Spleen (tissue), 11 donors: ENCODE results near the gene DGKG. TPM values are rescaled to one million over a fixed set of nuclear protein-coding genes. Genes with fewer than 3 reads are reported as not detected.
A peak's percentile ranks its signal among the peaks of the same experiment; 100 is the strongest.

Source experiments
- DNase-seq: peaks from one replicate; pipeline ENCODE4 v3.0.0-alpha.2; 2020
- H3K27ac ChIP-seq, 8 donors: fragments of 200-600 bp; sonication (generic) in 7 of 8; 1 replicate in 4 of 8; 2 replicates in 4 of 8; pipeline versions ENCODE4 v1.5.0 to v1.8.0; 2016 to 2021; ENCODE audit warnings: inconsistent platforms in 4 of 8, mild to moderate bottlenecking in 4 of 8, moderate library complexity in 1 of 8
- H3K27me3 ChIP-seq, 7 donors: fragments of 200-600 bp; sonication (generic) in 6 of 7; replicated peaks in 1 of 7; 1 replicate in 4 of 7; 2 replicates in 3 of 7; pipeline versions ENCODE4 v1.5.0 to v1.8.0; 2016 to 2021; ENCODE audit warnings: inconsistent platforms in 3 of 7, mild to moderate bottlenecking in 1 of 7
- H3K36me3 ChIP-seq, 6 donors: fragments of 200-600 bp; sonication (generic) in 5 of 6; 1 replicate in 4 of 6; 2 replicates in 2 of 6; pipeline versions ENCODE4 v1.5.0 to v1.8.0; 2016 to 2021; ENCODE audit warnings: inconsistent platforms in 2 of 6
- H3K4me1 ChIP-seq, 6 donors: fragments of 200-600 bp; sonication (generic) in 5 of 6; 1 replicate in 3 of 6; 2 replicates in 3 of 6; pipeline versions ENCODE4 v1.5.0 to v1.8.0; 2016 to 2021; ENCODE audit warnings: inconsistent platforms in 3 of 6
- H3K4me3 ChIP-seq, 8 donors: fragments of 200-600 bp; sonication (generic) in 7 of 8; 1 replicate in 4 of 8; 2 replicates in 4 of 8; pipeline versions ENCODE4 v1.5.0 to v1.8.0; 2016 to 2021; ENCODE audit warnings: inconsistent platforms in 4 of 8, mild to moderate bottlenecking in 4 of 8, moderate library complexity in 2 of 8
- H3K9me3 ChIP-seq, 8 donors: fragments of 200-600 bp; sonication (generic) in 7 of 8; 1 replicate in 4 of 8; 2 replicates in 4 of 8; pipeline versions ENCODE4 v1.5.0 to v1.8.0; 2016 to 2021; ENCODE audit warnings: inconsistent platforms in 4 of 8
- CTCF ChIP-seq, 11 experiments: fragments of 200-600 bp in 7 of 11; fragments of 450-650 bp in 4 of 11; sonication (generic) in 4 of 11; IDR thresholded peaks in 8 of 11; conservative IDR thresholded peaks in 3 of 11; 1 replicate in 7 of 11; 2 replicates in 4 of 11; pipeline versions ENCODE4 v1.4.0 to v1.8.0; 2016 to 2021; ENCODE audit warnings: antibody characterized with exemption in 11 of 11, inconsistent platforms in 4 of 11, mild to moderate bottlenecking in 1 of 11
- POLR2A ChIP-seq, 3 donors: fragments of 450-650 bp; IDR thresholded peaks; one replicate each; pipeline ENCODE4 v1.5.1; 2017; ENCODE audit warnings: antibody characterized with exemption in 3 of 3, mild to moderate bottlenecking in 1 of 3
- POLR2AphosphoS5 ChIP-seq, 3 donors: sonication (generic); formaldehyde crosslinking; IDR thresholded peaks; one replicate each; pipeline ENCODE4 v1.5.1; 2017; ENCODE audit warnings: antibody characterized with exemption in 3 of 3
- WGBS, 5 donors: extraction: QIAGEN DNeasy Blood & Tissue Kit in 3 of 5; methylation state at CpG; one replicate each; pipeline versions ENCODE4 v1.1.5 to v1.1.7; 2013 to 2018; 5-methylcytosine and 5-hydroxymethylcytosine counted together
- intact Hi-C: fragments of 100-400 bp; cut with DNase I; formaldehyde crosslinking; loops from one replicate; pipeline ENCODE4 v1.15.0; 2023; ENCODE audit warnings: low total_unique reads
- polyA plus RNA-seq, 3 donors: library from polyadenylated mRNA; stranded (reverse); fragments of 200-250 nt; gene quantifications; one replicate each; pipeline ENCODE4 v1.2.1, GENCODE V29; 2013
- total RNA-seq, 7 donors: library from RNA; depleted of rRNA in 3 of 7; stranded (reverse); fragments of >200 nt in 3 of 7; fragmentation: NEBNext Ultra II Directional in 4 of 7; extraction: Animal tissue kit (Norgen Biotek cat#: 25700) in 4 of 7; gene quantifications; one replicate each; pipeline versions ENCODE4 v1.1.0 to v1.2.1, GENCODE V29; 2016 to 2021
- donor health status: healthy with polysubstance abuse.
- donor health status: DM: no; HTN: no; CAD: no; lungs with moderate emphysema.
- donor health status: DM: no; HTN: no; CAD: no.
- donor health status: Bipolar disorder and iron deficiency.
- donor health status: healthy.
- donor health status: DM: no; HTN: no; CAD: no.
- donor health status: DM: yes; HTN: yes; CAD: no.

DGKG gene
- total and polyA plus RNA-seq, 10 donors, result 0.22 to 7.7 (median 5.4) TPM

- intact Hi-C loops, result no loop called here
- H3K27ac ChIP-seq, result no peak overlapping the region
- DNase-seq, result no peak
- peaks cover 0 to 5% (median 0%) of the 10 kb centered on the region in 8 donors for H3K9me3 ChIP-seq
- no peaks in the 10 kb centered on the region for H3K36me3 ChIP-seq
- 34 to 71% (median 47%) methylated on average over 2 of the region's 2 CpGs for WGBS, 5 donors
- peaks cover 0 to 31% (median 2%) of the 10 kb centered on the region in 6 donors for H3K4me1 ChIP-seq
- TF ChIP-seq POLR2AphosphoS5 (IDR thresholded peaks at IDR 0.05) (no peak), CTCF (IDR thresholded peaks at IDR 0.05 in 8 of 11, conservative IDR thresholded peaks at IDR 0.05 in 3 of 11) (no peak), POLR2A (IDR thresholded peaks at IDR 0.05) (no peak)
- H3K27me3 ChIP-seq, result peaks cover 0 to 25% (median 0%) of the 10 kb centered on the region in 7 donors
- no peak overlapping the region for H3K4me3 ChIP-seq
Measured at GRCh38 chr3:186375443-186375842, 13.4 kb upstream of the DGKG start.

GRCh38 chr3:186374376-186374775, 12.3 kb upstream of the DGKG start:
- no peak overlapping the region for H3K4me3 ChIP-seq
- TF ChIP-seq POLR2AphosphoS5 (IDR thresholded peaks at IDR 0.05) (no peak), POLR2A (IDR thresholded peaks at IDR 0.05) (no peak), CTCF (IDR thresholded peaks at IDR 0.05 in 8 of 11, conservative IDR thresholded peaks at IDR 0.05 in 3 of 11) (no peak)
- H3K9me3 ChIP-seq, result peaks cover 0 to 5% (median 0%) of the 10 kb centered on the region in 8 donors
- intact Hi-C loops, result no loop called here
- H3K27ac ChIP-seq, result peak overlapping the region in 2 of 8 donors; percentile 37 to 51
- WGBS, 5 donors, result 17 to 34% (median 23%) methylated on average over 4 of the region's 4 CpGs
- peaks cover 0 to 31% (median 2%) of the 10 kb centered on the region in 6 donors for H3K4me1 ChIP-seq
- DNase-seq, result no peak
- no peaks in the 10 kb centered on the region for H3K36me3 ChIP-seq
- peaks cover 0 to 25% (median 0%) of the 10 kb centered on the region in 7 donors for H3K27me3 ChIP-seq

GRCh38 chr3:186369217-186369616, 7.2 kb upstream of the DGKG start:
- intact Hi-C loops, result no loop called here
- no peak overlapping the region for H3K27ac ChIP-seq
- 71 to 89% (median 79%) methylated on average over 3 of the region's 3 CpGs for WGBS, 5 donors

GRCh38 chr3:186368717-186369116, 6.7 kb upstream of the DGKG start:
- Histone ChIP-seq H3K36me3 (no peaks in the 10 kb centered on the region), H3K4me3 (no peak overlapping the region), H3K27me3 (peaks cover 0 to 29% (median 0%) of the 10 kb centered on the region in 7 donors), H3K9me3 (no peaks in the 10 kb centered on the region), H3K4me1 (peaks cover 0 to 41% (median 2%) of the 10 kb centered on the region in 6 donors), H3K27ac (no peak overlapping the region)
- no peak for DNase-seq
- 55 to 77% (median 68%) methylated on average over 4 of the region's 4 CpGs for WGBS, 5 donors
- TF ChIP-seq CTCF (IDR thresholded peaks at IDR 0.05 in 8 of 11, conservative IDR thresholded peaks at IDR 0.05 in 3 of 11) (no peak), POLR2A (IDR thresholded peaks at IDR 0.05) (no peak), POLR2AphosphoS5 (IDR thresholded peaks at IDR 0.05) (no peak)
- intact Hi-C loops, result no loop called here

More at GRCh38 chr3:186369217-186369616, 7.2 kb upstream of the DGKG start:
- no peaks in the 10 kb centered on the region for H3K9me3 ChIP-seq
- no peaks in the 10 kb centered on the region for H3K36me3 ChIP-seq
- H3K4me1 ChIP-seq, result peaks cover 0 to 46% (median 2%) of the 10 kb centered on the region in 6 donors
- DNase-seq, result no peak
- H3K27me3 ChIP-seq, result peaks cover 0 to 29% (median 0%) of the 10 kb centered on the region in 7 donors
- no peak for TF ChIP-seq POLR2AphosphoS5 (IDR thresholded peaks at IDR 0.05)
- TF ChIP-seq POLR2A (IDR thresholded peaks at IDR 0.05), result no peak
- no peak for TF ChIP-seq CTCF (IDR thresholded peaks at IDR 0.05 in 8 of 11, conservative IDR thresholded peaks at IDR 0.05 in 3 of 11)
- H3K4me3 ChIP-seq, result no peak overlapping the region
